Gastroesophageal sphincter (tissue), 4 donors: Measurements from ENCODE around the gene FGF5. TPM values are rescaled to one million over a fixed set of nuclear protein-coding genes. Genes with fewer than 3 reads are reported as not detected.
"Not testable (repeated sequence)": the region's sequence is repeated elsewhere in the genome, so short reads cannot be mapped to it uniquely, and the experiment has no call there.

Experiments used
- ATAC-seq: fragments of 150-250 bp; one replicate; pipeline ENCODE4 v1.9.1; 2016; ENCODE audit warnings: mild to moderate bottlenecking, moderate library complexity
- H3K27ac ChIP-seq, 4 donors: fragments of 200-600 bp; sonication (generic) in 3 of 4; 1 replicate in 3 of 4; 2 replicates in 1 of 4; pipeline ENCODE4 v1.5.1; 2016 to 2019
- H3K27me3 ChIP-seq: fragments of 200-600 bp; sonication (generic); one replicate; pipeline ENCODE4 v1.5.1; 2019
- H3K36me3 ChIP-seq, 2 donors: fragments of 200-600 bp; sonication (generic); one replicate each; pipeline ENCODE4 v1.5.1; 2019; ENCODE audit warnings: control low read depth in 1 of 2
- H3K4me1 ChIP-seq, 3 donors: fragments of 200-600 bp; sonication (generic); 1 replicate in 2 of 3; 2 replicates in 1 of 3; pipeline ENCODE4 v1.5.1; 2016 to 2019; ENCODE audit warnings: control low read depth in 2 of 3
- H3K4me3 ChIP-seq, 2 donors: fragments of 200-600 bp; sonication (generic); one replicate each; pipeline ENCODE4 v1.5.1; 2019; ENCODE audit warnings: mild to moderate bottlenecking in 1 of 2, moderate library complexity in 1 of 2
- H3K9me3 ChIP-seq, 3 donors: fragments of 200-600 bp; sonication (generic); one replicate each; pipeline ENCODE4 v1.5.1; 2017 to 2019; ENCODE audit warnings: control low read depth in 2 of 3
- EP300 ChIP-seq: sonication (generic); formaldehyde crosslinking; IDR thresholded peaks from one replicate; pipeline ENCODE4 v1.6.1; 2017; ENCODE audit warnings: antibody characterized with exemption, mild to moderate bottlenecking
- POLR2A ChIP-seq, 2 donors: fragments of 450-650 bp; IDR thresholded peaks; one replicate each; pipeline ENCODE4 v1.6.1; 2017; ENCODE audit warnings: antibody characterized with exemption in 2 of 2, mild to moderate bottlenecking in 2 of 2, moderate library complexity in 1 of 2
- POLR2AphosphoS5 ChIP-seq: sonication (generic); formaldehyde crosslinking; IDR thresholded peaks from one replicate; pipeline ENCODE4 v1.6.1; 2017; ENCODE audit warnings: antibody characterized with exemption
- WGBS, 2 donors: methylation state at CpG; one replicate each; pipeline ENCODE4 v1.1.5; 2018; ENCODE audit warnings: low coverage in 1 of 2; 5-methylcytosine and 5-hydroxymethylcytosine counted together
- total RNA-seq, 4 donors: library from RNA; depleted of rRNA; stranded (reverse); fragments of >200 nt; gene quantifications; one replicate each; pipeline ENCODE4 v1.1.0, GENCODE V29; 2016
- TF ChIP-seq, protein P1 (sequence below), 4 experiments: fragments of 200-600 bp in 2 of 4; fragments of 450-650 bp in 2 of 4; sonication (generic) in 1 of 4; IDR thresholded peaks; one replicate each; pipeline ENCODE4 v1.5.1; 2017 to 2019; ENCODE audit warnings: antibody characterized with exemption in 4 of 4, mild to moderate bottlenecking in 2 of 4, moderate library complexity in 2 of 4

Gene FGF5
- total RNA-seq, 4 donors from 2014 or later, result 1.2 to 2.4 (median 2.0) TPM

DNA sequence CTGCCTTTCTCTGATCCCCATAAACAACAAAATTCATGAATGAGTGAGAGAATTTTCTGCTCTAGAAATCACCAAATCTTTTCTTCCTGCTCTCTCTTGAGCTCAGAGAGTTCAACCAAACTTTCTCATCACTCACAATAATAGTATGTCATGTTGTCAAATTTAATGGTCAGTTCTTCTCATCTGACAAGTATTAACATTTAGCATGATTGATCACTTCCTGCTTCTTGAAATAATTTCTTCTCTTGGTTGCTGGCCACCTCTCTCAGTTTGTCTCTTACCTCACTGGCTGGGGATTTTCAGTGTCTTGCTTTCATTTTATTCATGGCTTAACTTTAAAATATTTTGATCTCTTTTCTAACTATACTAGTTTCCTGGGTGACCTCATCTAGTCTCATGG is 25.5 kb upstream of the FGF5 start:
- H3K27me3 ChIP-seq, result no peaks in the 10 kb centered on the region
- no peak overlapping the region for H3K4me3 ChIP-seq
- no peaks in the 10 kb centered on the region for H3K36me3 ChIP-seq
- TF ChIP-seq POLR2A (IDR thresholded peaks at IDR 0.05) (no peak), POLR2AphosphoS5 (no peak), EP300 (no peak)
- TF ChIP-seq, protein P1, sequence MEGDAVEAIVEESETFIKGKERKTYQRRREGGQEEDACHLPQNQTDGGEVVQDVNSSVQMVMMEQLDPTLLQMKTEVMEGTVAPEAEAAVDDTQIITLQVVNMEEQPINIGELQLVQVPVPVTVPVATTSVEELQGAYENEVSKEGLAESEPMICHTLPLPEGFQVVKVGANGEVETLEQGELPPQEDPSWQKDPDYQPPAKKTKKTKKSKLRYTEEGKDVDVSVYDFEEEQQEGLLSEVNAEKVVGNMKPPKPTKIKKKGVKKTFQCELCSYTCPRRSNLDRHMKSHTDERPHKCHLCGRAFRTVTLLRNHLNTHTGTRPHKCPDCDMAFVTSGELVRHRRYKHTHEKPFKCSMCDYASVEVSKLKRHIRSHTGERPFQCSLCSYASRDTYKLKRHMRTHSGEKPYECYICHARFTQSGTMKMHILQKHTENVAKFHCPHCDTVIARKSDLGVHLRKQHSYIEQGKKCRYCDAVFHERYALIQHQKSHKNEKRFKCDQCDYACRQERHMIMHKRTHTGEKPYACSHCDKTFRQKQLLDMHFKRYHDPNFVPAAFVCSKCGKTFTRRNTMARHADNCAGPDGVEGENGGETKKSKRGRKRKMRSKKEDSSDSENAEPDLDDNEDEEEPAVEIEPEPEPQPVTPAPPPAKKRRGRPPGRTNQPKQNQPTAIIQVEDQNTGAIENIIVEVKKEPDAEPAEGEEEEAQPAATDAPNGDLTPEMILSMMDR (IDR thresholded peaks at IDR 0.05), result no peak
- H3K4me1 ChIP-seq, result no peaks in the 10 kb centered on the region
- no peak for ATAC-seq
- H3K27ac ChIP-seq, result no peak overlapping the region
- H3K9me3 ChIP-seq, result no peaks in the 10 kb centered on the region

- WGBS, 2 donors, result 63 to 74% methylated on average over 5 to 6 of the region's 6 CpGs
- Histone ChIP-seq H3K4me1 (no peaks in the 10 kb centered on the region), H3K9me3 (no peaks in the 10 kb centered on the region), H3K27ac (no peak overlapping the region), H3K36me3 (no peaks in the 10 kb centered on the region), H3K4me3 (no peak overlapping the region), H3K27me3 (no peaks in the 10 kb centered on the region)
- ATAC-seq, result no peak
- TF ChIP-seq, protein P1 (IDR thresholded peaks at IDR 0.05), result no peak
- TF ChIP-seq EP300 (no peak), POLR2A (IDR thresholded peaks at IDR 0.05) (no peak), POLR2AphosphoS5 (no peak)
Measured at GRCh38 chr4:80243274-80244018, 23.0 kb upstream of the FGF5 start.

DNA sequence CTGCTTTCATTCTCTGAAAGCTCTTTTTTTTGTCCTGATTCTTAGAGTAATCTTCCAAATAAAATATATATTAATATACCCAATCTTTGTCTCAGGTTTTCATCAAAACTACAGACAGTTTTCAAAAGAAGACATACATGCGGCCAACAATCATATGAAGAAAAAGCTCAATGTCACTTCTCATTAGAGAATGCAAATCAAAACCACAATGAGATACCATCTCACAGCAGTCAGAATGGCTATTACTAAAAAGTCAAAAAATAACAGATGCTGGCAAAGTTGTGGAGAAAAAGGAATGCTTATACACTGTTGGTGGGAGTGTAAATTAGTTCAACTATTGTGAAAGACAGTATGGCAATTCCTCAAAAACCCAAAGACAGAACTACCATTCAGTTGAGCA is 19.0 kb upstream of the FGF5 start:
- ATAC-seq, H3K27ac ChIP-seq: not testable (repeated sequence)
- 88% methylated on average over 1 of the region's 1 CpG; no CpG with 5 or more reads in 1 of the 2 donors for WGBS, 2 donors

GRCh38 chr4:80249144-80249543 is 17.3 kb upstream of the FGF5 start:
- no peak overlapping the region for H3K4me3 ChIP-seq
- H3K27me3 ChIP-seq, result no peaks in the 10 kb centered on the region
- TF ChIP-seq POLR2A (IDR thresholded peaks at IDR 0.05) (no peak), EP300 (no peak), POLR2AphosphoS5 (no peak)
- TF ChIP-seq, protein P1 (IDR thresholded peaks at IDR 0.05), result no peak
- H3K4me1 ChIP-seq, result no peaks in the 10 kb centered on the region
- no peak overlapping the region for H3K27ac ChIP-seq
- WGBS, 2 donors, result 40 to 71% methylated on average over 1 of the region's 1 CpG
- H3K9me3 ChIP-seq, result no peaks in the 10 kb centered on the region
- no peak for ATAC-seq
- H3K36me3 ChIP-seq, result no peaks in the 10 kb centered on the region

More for the DNA sequence above, 19.0 kb upstream of the FGF5 start:
- H3K4me3 ChIP-seq, H3K27me3 ChIP-seq, H3K9me3 ChIP-seq, H3K36me3 ChIP-seq, H3K4me1 ChIP-seq: not testable (repeated sequence)

- H3K4me3 ChIP-seq, result no peak overlapping the region
- no peaks in the 10 kb centered on the region for H3K27me3 ChIP-seq
- no peaks in the 10 kb centered on the region for H3K36me3 ChIP-seq
- H3K4me1 ChIP-seq, result no peaks in the 10 kb centered on the region
- H3K9me3 ChIP-seq, result no peaks in the 10 kb centered on the region
- TF ChIP-seq, protein P1 (IDR thresholded peaks at IDR 0.05), result no peak
- TF ChIP-seq POLR2AphosphoS5 (no peak), POLR2A (IDR thresholded peaks at IDR 0.05) (no peak), EP300 (no peak)
- H3K27ac ChIP-seq, result no peak overlapping the region
- no peak for ATAC-seq
Measured at GRCh38 chr4:80252427-80252826, 14.0 kb upstream of the FGF5 start.
